ENCODE data around the gene ZMYND10. TPM values are rescaled to one million over a fixed set of nuclear protein-coding genes. Genes with fewer than 3 reads are reported as not detected.

Gene ZMYND10
- total and polyA plus RNA-seq, 2 experiments from 2014 or later = 0.29 to 0.31 TPM

DNA sequence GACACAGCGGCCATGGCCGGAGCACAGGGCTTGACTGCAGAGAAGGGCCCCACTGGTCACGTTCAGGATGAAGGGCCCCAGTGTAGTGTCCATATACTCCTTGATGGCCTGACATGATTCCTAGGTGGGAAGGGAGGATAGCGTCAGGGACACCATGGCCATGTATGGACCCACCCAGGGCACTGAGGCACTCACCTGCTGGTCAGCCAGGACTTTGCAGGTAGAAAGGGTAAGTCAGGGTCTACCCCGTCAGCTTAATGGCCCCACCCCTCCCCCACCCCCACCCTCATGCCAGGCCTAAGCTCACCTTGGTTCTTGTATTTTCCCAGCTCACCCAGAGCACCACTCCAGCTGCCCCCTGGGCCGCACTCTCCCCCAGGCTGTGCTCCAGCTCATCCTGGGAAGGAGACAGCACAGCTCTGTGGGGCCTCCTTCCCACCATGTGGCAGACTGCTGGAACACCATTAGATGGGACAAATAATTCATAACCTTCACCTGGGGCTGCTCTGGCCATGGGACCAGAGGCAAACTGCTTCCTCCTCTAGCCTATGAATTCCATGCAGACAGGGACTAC, 44.8 kb downstream of the ZMYND10 start:
- Histone ChIP-seq H3K36me3 (ENCODE audit: insufficient read depth) (no peaks in the 10 kb centered on the region), H4K20me1 (replicated peaks; ENCODE audit: insufficient read depth) (no peaks in the 10 kb centered on the region), H3K9me2 (ENCODE audit: insufficient read depth) (no peaks in the 10 kb centered on the region), H3F3A (replicated peaks; ENCODE audit: low read depth) (peaks cover 17% of the 10 kb centered on the region), H3K4me3 (no peak overlapping the region), H3K27ac (ENCODE audit: low read depth) (no peak overlapping the region), H3K79me2 (replicated peaks; ENCODE audit: insufficient read depth) (no peaks in the 10 kb centered on the region), H3K4me2 (0 out of 2 replicates have a peak overlapping the region, but pooled peaks have one; percentile 51), H2AFZ (no peak overlapping the region), H3K4me1 (ENCODE audit: insufficient read depth) (peaks cover 25% of the 10 kb centered on the region), H3K27me3 (ENCODE audit: insufficient read depth) (no peaks in the 10 kb centered on the region)
- DNase-seq (ENCODE audit: low spot score) (no peak), ATAC-seq (no peak)
- H3K27ac Mint-ChIP-seq = peak overlapping the region; percentile 52; the same call in 1 of the 2 replicates
- H3K4me3 Mint-ChIP-seq = no peak overlapping the region
- TF ChIP-seq, protein P1, sequence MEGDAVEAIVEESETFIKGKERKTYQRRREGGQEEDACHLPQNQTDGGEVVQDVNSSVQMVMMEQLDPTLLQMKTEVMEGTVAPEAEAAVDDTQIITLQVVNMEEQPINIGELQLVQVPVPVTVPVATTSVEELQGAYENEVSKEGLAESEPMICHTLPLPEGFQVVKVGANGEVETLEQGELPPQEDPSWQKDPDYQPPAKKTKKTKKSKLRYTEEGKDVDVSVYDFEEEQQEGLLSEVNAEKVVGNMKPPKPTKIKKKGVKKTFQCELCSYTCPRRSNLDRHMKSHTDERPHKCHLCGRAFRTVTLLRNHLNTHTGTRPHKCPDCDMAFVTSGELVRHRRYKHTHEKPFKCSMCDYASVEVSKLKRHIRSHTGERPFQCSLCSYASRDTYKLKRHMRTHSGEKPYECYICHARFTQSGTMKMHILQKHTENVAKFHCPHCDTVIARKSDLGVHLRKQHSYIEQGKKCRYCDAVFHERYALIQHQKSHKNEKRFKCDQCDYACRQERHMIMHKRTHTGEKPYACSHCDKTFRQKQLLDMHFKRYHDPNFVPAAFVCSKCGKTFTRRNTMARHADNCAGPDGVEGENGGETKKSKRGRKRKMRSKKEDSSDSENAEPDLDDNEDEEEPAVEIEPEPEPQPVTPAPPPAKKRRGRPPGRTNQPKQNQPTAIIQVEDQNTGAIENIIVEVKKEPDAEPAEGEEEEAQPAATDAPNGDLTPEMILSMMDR (conservative IDR thresholded peaks at IDR 0.05; ENCODE audit: low read depth in 2 of 2) = 0 out of 4 replicates have a peak, but pooled peaks of 1 of the 2 experiments have one; percentile 11
- TF ChIP-seq POLR2AphosphoS5 (IDR thresholded peaks at IDR 0.05; ENCODE audit: low read depth) = no peak
- H3K36me3 Mint-ChIP-seq (ENCODE audit: low read depth) = 0 out of 3 replicates have a peak, but pooled peaks cover 5% of the 10 kb centered on the region
- H3K4me1 Mint-ChIP-seq = peaks cover 22% of the 10 kb centered on the region
- H3K27me3 Mint-ChIP-seq (ENCODE audit: insufficient read depth, low read depth, poor library complexity) = peaks cover 22% of the 10 kb centered on the region
- H3K9me3 Mint-ChIP-seq = peaks cover 8% of the 10 kb centered on the region; the same call in 2 of the 3 replicates

DNA sequence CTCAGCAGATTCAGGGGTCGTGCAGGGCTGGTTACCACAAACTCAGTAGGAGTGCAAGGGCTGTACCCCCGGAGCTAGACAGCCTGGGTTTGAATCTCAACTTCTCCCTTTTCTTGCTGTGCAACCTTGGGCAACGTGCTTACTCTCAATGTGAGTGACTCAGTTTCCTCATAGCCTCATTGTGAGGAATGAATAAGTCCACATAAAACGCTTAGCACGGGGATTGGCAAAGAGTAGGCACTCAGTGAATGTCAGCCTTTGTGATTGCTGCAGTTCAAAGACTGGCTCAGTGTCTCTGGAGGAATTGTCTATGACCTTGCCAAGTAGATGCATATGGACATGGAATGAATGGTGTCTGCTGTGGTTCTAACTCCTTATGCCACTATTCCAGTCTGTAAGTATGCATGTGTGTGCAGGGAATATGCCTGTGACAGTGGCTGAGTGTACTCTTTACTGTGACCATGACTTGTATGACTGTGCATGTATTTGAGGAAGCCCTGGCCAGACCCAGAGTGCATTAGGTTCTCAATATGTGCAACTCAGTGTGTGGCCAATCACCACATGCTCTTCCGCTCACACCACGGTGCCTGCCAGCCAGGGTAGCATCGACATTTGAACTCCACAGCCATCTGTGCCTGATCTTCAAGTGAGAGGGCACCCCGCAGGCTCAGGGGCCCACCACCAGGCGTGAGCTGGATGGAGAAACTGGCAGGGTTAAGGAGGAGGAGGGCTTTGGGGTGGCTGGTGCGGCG, 45.4 kb downstream of the ZMYND10 start:
- Mint-ChIP-seq H3K27ac (peak overlapping the region; percentile 52; the same call in 1 of the 2 replicates), H3K36me3 (ENCODE audit: low read depth) (0 out of 3 replicates have a peak, but pooled peaks cover 5% of the 10 kb centered on the region), H3K9me3 (peaks cover 6% of the 10 kb centered on the region; the same call in 2 of the 3 replicates), H3K4me1 (peaks cover 22% of the 10 kb centered on the region), H3K27me3 (ENCODE audit: insufficient read depth, low read depth, poor library complexity) (peaks cover 23% of the 10 kb centered on the region), H3K4me3 (peak overlapping the region; percentile 98)
- Histone ChIP-seq H3K4me1 (ENCODE audit: insufficient read depth) (peaks cover 25% of the 10 kb centered on the region), H4K20me1 (replicated peaks; ENCODE audit: insufficient read depth) (no peaks in the 10 kb centered on the region), H2AFZ (peak overlapping the region; percentile 44; the same call in 1 of the 2 replicates), H3K27ac (ENCODE audit: low read depth) (peak overlapping the region; percentile 56; the same call in 1 of the 2 replicates), H3K4me2 (peak overlapping the region; percentile 77), H3K4me3 (peak overlapping the region; percentile 49), H3K9me2 (ENCODE audit: insufficient read depth) (no peaks in the 10 kb centered on the region), H3K36me3 (ENCODE audit: insufficient read depth) (no peaks in the 10 kb centered on the region), H3K79me2 (replicated peaks; ENCODE audit: insufficient read depth) (no peaks in the 10 kb centered on the region), H3F3A (replicated peaks; ENCODE audit: low read depth) (peaks cover 17% of the 10 kb centered on the region), H3K27me3 (ENCODE audit: insufficient read depth) (no peaks in the 10 kb centered on the region)
- DNase-seq (ENCODE audit: low spot score) (no peak), ATAC-seq (no peak)
- TF ChIP-seq POLR2AphosphoS5 (IDR thresholded peaks at IDR 0.05; ENCODE audit: low read depth) (no peak), ZNF331 (CRISPR knock-in tag; IDR thresholded peaks at IDR 0.05; ENCODE audit: low read depth) (no peak), STAT1 (IDR thresholded peaks at IDR 0.05; ENCODE audit: unreplicated experiment) (no peak), JUNB (IDR thresholded peaks at IDR 0.05; ENCODE audit: unreplicated experiment) (no peak), ZNF114 (CRISPR knock-in tag; IDR thresholded peaks at IDR 0.05) (no peak), NANOG (IDR thresholded peaks at IDR 0.05; ENCODE audit: borderline replicate concordance) (no peak), CREB1 (CRISPR knock-in tag; IDR thresholded peaks at IDR 0.05; ENCODE audit: low read depth) (no peak)
- TF ChIP-seq, protein P2, sequence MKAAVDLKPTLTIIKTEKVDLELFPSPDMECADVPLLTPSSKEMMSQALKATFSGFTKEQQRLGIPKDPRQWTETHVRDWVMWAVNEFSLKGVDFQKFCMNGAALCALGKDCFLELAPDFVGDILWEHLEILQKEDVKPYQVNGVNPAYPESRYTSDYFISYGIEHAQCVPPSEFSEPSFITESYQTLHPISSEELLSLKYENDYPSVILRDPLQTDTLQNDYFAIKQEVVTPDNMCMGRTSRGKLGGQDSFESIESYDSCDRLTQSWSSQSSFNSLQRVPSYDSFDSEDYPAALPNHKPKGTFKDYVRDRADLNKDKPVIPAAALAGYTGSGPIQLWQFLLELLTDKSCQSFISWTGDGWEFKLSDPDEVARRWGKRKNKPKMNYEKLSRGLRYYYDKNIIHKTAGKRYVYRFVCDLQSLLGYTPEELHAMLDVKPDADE (IDR thresholded peaks at IDR 0.05) = no peak
- TF ChIP-seq, protein P1 (conservative IDR thresholded peaks at IDR 0.05; ENCODE audit: low read depth in 2 of 2) = no peak

All from GM23338 (cell line).